ENCODE measurements around the gene TTBK1. TPM values are rescaled to one million over a fixed set of nuclear protein-coding genes. Genes with fewer than 3 reads are reported as not detected.

Gene TTBK1
- polyA plus RNA-seq, 1 of the 3 experiments (the other 2 are of a cell fraction), result 0.94 TPM

- Histone ChIP-seq H3K4me1 (ENCODE audit: control insufficient read depth in 1 of 2, insufficient read depth in 2 of 2, low read depth in 1 of 2, low read length in 1 of 2) (peaks cover 0 to 5% of the 10 kb centered on the region in 2 experiments; a peak in 1 of 4 replicates), H3K9ac (no peak overlapping the region), H3K4me3 (ENCODE audit: low read depth in 2 of 2, low read length in 1 of 2) (no peak overlapping the region), H4K20me1 (ENCODE audit: insufficient read depth) (no peaks in the 10 kb centered on the region), H3K36me3 (replicated peaks in 1 of 2; ENCODE audit: control insufficient read depth in 1 of 2, insufficient read depth in 2 of 2, low read length in 1 of 2) (peaks cover 10 to 38% of the 10 kb centered on the region in 2 experiments), H3K27ac (ENCODE audit: low read depth in 2 of 2, low read length in 1 of 2) (no peak overlapping the region), H3K9me2 (no peaks in the 10 kb centered on the region), H3K79me2 (ENCODE audit: insufficient read depth) (no peaks in the 10 kb centered on the region), H3K27me3 (ENCODE audit: insufficient read depth) (no peaks in the 10 kb centered on the region), H3F3A (replicated peaks; ENCODE audit: insufficient read depth) (peaks cover 2% of the 10 kb centered on the region), H2AFZ (ENCODE audit: low read depth) (no peak overlapping the region), H3K9me3 (no peaks in the 10 kb centered on the region), H3K4me2 (no peak overlapping the region)
- ChIA-PET CTCF (interaction anchor here (0.9 to 2.5 kb wide), 3 partner anchors 8 to 51 kb away, joined by 3 to 20 read pairs (median 3); partner anchors contain the start of gene DNPH1), POLR2A (interaction anchor here (0.5 to 1.1 kb wide), 3 partner anchors 8 to 912 kb away, joined by 3 read pairs; partner anchors contain the start of gene DNPH1)
- TF ChIP-seq MEF2A (IDR thresholded peaks at IDR 0.05; ENCODE audit: borderline replicate concordance, low read depth) (no peak), EZH2phosphoT487 (IDR thresholded peaks at IDR 0.05; ENCODE audit: borderline replicate concordance, low read depth) (no peak), TAF1 (IDR thresholded peaks at IDR 0.05; ENCODE audit: borderline replicate concordance, low read depth, low read length) (no peak), CTCF (IDR thresholded peaks at IDR 0.05) (no peak), IRF3 (IDR thresholded peaks at IDR 0.05; ENCODE audit: low read depth, low read length) (no peak), POLR2AphosphoS5 (IDR thresholded peaks at IDR 0.05; ENCODE audit: low read depth, low read length) (no peak), CHD2 (IDR thresholded peaks at IDR 0.05; ENCODE audit: low read length, partially characterized antibody) (no peak), NRF1 (IDR thresholded peaks at IDR 0.05; ENCODE audit: low read depth, low read length) (no peak), NFIC (IDR thresholded peaks at IDR 0.05; ENCODE audit: borderline replicate concordance) (no peak), TCF12 (IDR thresholded peaks at IDR 0.05) (no peak), YY1 (IDR thresholded peaks at IDR 0.05; ENCODE audit: low read depth) (no peak), GATA2 (CRISPR knock-in tag; IDR thresholded peaks at IDR 0.05) (no peak), ELF1 (IDR thresholded peaks at IDR 0.05) (no peak), REST (IDR thresholded peaks at IDR 0.05; ENCODE audit: low read depth, low read length) (no peak), ZBTB33 (IDR thresholded peaks at IDR 0.05; ENCODE audit: borderline replicate concordance, low read depth) (no peak), USF2 (IDR thresholded peaks at IDR 0.05; ENCODE audit: borderline replicate concordance, low read depth, low read length) (no peak), SIN3A (IDR thresholded peaks at IDR 0.05; ENCODE audit: borderline replicate concordance, low read depth, low read length) (no peak), SMC3 (IDR thresholded peaks at IDR 0.05; ENCODE audit: low read depth, low read length) (no peak), MAX (IDR thresholded peaks at IDR 0.05; ENCODE audit: low read depth) (no peak), PBX3 (IDR thresholded peaks at IDR 0.05) (no peak)
- WGBS (ENCODE audit: low lambda C conversion rate), result 92% methylated on average over 19 of the region's 20 CpGs
- no peak for DNase-seq
Measured at GRCh38 chr6:43221046-43221972, 22.0 kb upstream of the TTBK1 start.
